GM18858 (cell line): Measurements from ENCODE around the gene KLHL3.

Experiments used
- ATAC-seq: cut with Tn5 transposase; IDR thresholded peaks from one replicate; pipeline ENCODE4 v1.9.1; 2021; ENCODE audit not compliant: unreplicated experiment

KLHL3 gene

GRCh38 chr5:137613554-137614265 is 122.2 kb downstream of the KLHL3 start:
- ATAC-seq = no peak

DNA sequence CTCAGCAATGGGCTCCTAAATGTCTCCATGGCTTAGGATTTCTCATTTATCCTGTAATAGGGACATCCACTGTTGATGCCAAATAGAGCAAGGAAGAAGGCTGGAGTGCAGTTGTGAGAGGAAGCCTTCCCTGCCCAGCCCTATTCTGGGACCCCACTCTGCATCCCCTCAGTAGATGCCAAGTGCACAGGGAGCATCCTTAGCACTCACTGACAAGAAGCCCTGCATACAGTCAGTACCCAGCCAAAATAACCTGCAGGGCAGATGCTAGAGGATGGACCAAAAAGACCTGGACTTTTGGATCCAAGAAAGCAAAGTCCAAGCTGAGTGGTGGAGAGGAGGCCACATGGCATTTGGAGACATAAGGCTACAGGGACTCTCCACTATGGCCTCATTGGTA is 123.3 kb downstream of the KLHL3 start:
- no peak for ATAC-seq

DNA sequence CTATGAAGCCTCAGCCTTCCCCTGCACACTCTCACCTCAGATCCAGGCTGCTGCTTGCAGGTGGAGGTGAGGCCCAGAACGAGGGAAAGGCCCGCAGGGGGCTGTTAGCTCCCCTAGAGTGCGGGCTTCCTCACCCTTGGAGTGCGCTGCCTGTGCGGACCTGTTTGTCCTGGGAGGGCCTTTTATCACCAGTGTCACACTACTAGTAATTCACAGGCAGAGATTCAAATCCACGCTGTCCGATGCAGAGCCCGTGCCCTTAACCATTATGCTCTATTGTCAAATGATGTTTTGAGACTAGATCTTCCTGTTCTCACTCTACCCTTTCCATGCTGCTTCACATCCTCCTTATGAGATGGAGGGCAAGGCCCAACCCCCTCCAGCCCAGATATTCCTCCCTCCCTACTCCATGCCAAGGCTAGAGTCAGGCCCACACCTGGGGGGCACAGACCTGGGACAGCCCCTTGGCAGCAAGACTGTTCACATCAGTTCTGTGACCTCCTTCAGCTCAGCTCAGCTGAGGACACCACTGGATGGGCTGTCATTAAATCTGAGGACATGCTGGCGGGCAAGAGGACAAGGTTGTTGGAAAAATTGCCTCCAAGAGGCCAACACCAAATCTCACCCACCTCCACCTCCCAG is 124.0 kb downstream of the KLHL3 start:
- ATAC-seq = no peak

- no peak for ATAC-seq
Measured at GRCh38 chr5:137611011-137611580, 124.8 kb downstream of the KLHL3 start.

DNA sequence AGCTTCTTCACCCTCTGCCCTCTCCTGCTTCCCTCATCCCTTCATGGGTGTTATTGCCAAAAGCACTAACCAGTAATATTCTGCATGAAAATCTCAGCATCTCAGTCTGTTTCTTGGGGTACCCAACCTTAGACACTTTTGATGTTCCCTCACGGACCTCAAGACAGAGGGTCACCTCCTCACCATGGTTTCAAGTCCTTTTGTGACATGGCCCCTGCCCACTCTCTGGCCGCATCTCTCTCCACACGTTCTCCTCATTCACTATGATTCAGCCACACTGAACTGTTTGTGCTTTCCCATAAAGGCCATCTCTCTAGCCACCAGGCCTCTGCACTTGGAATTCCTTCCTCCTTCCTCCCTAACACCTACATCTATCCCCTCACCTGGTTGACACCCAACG is 125.3 kb downstream of the KLHL3 start:
- no peak for ATAC-seq

- ATAC-seq = no peak
Measured at GRCh38 chr5:137609127-137609526, 126.8 kb downstream of the KLHL3 start.

DNA sequence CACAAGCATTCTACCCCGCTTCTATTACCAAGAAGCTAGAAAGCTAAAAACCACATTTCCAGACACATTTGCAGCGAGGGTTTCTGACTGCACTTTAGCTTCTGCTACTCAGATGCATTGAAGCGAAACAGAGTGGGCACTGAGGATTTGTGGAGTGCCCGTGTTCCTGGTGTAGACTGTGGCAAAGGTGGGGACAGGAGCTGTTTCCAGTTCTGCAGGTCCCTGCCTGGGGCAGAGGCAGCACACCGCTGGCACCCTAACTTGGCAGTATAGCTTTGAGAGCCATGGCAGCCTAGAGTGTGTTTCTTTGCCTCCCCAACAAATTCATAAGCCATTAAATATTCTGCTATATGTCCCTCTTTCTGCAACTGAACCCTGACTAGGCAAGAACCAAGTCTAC is 128.1 kb downstream of the KLHL3 start:
- no peak for ATAC-seq

- no peak for ATAC-seq
Measured at GRCh38 chr5:137606401-137606800, 129.5 kb downstream of the KLHL3 start.

- ATAC-seq = no peak
Measured at GRCh38 chr5:137605411-137605810, 130.5 kb downstream of the KLHL3 start.

DNA sequence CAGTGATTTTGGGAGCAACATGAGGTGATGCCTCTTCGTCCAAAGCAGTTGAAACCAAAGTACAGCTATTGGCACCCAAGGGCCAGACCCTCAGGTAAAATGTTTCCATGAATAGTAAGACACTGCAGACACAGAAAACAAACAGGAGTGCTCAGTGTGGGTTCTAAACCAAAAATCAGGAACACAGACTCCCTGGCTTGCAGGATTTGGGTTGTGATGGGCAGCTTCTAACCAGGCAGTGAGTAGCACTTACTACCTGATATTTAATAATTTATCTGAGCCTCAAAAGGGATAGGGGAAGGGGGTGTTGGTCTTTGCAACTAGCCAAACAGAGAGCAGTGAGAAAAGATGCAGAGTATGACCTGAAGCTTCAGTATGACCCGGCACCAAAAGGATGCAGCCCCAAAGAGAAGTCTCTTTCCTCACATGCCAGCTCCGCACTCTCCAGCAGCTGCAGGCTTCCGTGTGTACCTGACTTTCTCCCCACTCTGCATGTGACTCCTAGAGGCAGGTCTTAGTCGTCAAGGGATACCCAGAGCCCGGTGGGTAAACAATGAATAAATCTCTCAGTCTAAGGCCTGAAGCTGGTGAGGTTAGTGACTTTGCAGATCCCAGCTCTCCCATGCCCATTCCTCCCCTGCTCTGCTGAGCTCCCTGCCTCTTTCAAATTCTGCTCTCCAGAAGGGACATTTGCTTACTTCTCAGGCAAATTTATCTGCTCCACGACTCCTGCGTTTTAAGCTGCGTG is 131.4 kb downstream of the KLHL3 start:
- no peak for ATAC-seq

DNA sequence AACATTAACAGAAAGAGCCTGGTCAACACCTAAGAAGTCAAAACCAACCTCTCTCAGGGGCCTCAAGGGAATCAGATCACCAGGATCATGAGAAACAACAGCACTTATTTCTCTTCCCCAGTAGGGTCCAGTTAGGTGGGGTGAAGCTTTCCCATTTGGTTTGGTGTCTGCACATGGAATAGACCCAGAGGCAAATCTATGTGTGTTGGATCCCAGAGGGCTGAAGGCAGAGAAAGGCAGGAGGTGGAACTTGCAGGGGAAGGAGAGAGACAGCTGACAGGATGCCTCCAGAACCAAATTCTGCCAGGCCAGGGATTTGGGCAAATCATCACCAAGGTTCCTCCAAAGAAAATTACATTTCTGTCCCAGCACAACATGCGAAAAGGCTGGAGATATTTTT is 132.0 kb downstream of the KLHL3 start:
- ATAC-seq = no peak

GRCh38 chr5:137603356-137603755 is 132.5 kb downstream of the KLHL3 start:
- ATAC-seq = no peak

- no peak for ATAC-seq
Measured at GRCh38 chr5:137602721-137603273, 133.1 kb downstream of the KLHL3 start.

DNA sequence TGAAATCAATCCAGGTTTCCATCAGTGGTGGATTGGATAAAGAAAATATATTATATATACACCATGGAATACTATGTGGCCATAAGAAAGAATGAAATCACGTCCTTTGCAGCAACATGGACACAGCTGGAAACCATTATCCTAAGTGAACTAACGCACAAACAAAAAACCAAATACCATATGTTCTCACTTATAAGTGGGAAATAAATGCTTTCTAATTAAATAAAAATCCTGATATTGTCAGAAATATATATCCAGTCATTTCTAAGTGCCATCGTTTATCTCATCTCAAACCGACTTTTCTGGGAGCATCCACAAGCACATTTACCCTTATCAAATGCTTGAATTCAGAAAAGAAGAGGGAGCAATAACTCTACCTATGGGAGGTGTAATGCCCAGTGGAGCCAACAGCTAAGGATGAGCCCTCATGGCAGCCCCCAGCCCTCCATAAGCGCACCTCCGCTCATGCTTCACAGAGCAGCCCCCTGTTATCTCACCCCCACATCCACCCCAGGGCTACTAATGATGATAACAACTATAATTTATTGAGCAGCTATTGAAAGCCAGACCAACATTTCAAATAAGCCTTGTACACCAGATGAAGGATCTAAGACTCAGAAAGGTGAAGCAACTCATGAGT is 135.0 kb downstream of the KLHL3 start:
- ATAC-seq = no peak

DNA sequence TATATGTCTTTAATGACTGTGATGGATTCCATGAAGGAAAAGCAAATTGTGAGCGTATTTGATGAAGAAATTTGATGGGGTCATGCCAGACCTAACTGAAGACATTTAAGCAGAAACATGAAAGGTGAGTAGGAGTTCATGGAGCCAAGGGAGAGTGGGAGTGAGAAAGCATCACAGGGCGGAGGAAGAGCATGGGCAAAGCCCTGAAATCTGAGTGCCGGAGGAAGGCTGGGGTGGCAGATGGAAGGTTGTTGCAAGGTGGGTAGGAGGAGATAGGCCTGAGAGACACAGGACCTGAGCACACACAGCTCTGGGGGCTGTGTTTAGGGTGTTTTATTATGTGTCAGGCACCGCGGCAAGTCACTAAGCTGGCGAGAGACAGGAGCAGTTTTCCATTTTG is 136.4 kb downstream of the KLHL3 start:
- ATAC-seq = no peak

GRCh38 chr5:137598399-137598798 is 137.5 kb downstream of the KLHL3 start:
- no peak for ATAC-seq

DNA sequence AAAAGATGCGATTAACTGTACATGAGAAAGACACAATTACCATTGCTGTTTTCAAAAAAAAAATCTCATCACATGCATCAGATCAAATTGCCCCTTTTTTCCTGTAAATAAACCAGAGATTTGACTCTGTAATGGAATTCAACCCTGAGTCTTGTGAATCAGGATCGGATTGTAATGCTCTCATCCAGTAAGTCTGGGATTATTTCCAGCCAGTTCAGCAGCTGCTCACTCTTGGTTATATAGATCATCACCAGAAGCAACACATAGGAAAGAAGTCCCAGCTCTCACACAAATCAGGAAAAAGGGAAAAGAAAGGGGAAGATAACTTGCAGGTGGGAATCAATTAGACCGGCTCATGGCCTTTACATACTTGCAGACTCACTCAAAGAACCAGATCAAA is 138.9 kb downstream of the KLHL3 start:
- ATAC-seq = no peak

DNA sequence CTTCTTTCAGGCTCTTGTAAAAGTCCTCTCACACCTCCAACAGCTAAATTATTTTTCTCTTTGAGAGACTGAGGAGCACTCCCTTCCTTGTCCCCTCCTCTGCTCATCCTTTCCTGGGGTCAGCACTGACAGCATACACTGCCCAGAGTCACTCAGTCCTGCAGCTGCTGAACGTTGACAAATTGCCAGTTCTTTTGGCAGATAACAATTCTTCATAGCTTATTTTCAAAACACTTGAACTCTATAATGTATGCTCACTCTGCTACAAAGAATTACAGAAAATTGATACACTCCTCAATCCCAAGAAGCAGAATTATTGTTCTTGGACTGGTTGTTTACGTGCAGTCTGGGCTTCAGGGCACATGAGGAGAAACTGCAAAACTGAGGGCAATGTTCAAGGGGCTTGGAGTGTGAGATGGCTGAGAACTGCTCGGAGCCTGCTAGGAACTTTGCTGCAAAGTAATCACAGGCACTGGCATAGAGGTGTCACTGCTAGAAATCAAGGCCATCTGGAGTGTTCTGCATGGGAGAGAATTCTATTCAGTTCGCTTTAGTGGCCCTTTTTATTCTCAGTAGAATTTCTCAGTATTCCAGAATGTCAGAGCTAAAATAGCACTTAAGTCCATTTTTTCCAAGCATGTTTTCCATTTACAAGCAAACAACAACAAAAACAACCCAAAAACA is 140.4 kb downstream of the KLHL3 start:
- no peak for ATAC-seq

DNA sequence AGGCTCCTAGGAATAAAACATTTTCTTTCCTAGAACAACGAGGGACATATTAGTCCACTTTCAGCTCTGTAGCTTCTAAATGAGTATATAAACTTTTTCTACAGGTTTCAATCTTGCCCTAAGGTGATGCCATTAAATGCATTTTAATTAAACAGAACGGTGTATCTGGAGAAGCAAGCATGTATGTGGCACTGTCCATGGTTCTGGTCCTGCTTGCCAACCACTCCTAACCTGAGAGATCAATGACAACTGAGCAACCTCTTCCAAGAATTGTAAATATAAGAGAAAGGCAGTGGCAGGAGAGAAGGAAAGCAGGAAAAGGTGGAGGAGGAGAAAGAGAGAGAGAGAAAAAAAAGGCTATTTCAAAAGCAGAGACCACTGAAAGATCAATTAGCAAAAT is 141.2 kb downstream of the KLHL3 start:
- ATAC-seq = no peak

DNA sequence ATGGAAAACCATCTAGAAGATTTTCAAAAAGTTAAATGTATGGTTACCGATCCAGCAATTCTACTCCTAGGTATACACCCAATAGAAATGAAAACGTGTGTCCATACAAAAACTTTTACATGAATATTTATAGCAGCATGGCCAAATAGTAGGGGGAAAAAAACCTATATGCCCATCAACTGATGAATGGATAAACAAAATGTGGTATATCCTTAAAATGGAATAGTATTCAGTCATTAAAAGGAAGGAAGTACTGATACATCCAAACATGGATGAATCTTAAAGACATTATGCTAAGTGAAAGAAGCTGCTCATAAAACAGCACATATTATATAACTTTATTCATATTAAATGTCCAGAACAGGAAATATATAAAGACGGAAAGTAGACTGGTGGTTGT is 143.6 kb downstream of the KLHL3 start:
- no peak for ATAC-seq
